C4-2B (cell line): ENCODE results near the gene DENND1A.

Source experiments
- H3K27ac ChIP-seq: fragments of 450-650 bp; 2 replicates; pipeline ENCODE4 v1.5.1; 2017
- CTCF ChIP-seq: fragments of 450-650 bp; conservative IDR thresholded peaks from 2 replicates; pipeline ENCODE4 v1.5.1; 2017; ENCODE audit warnings: mild to moderate bottlenecking
- ZFX ChIP-seq: fragments of 450-650 bp; IDR thresholded peaks from 2 replicates; pipeline ENCODE4 v1.6.1; 2017

Gene DENND1A

GRCh38 chr9:123457583-123457982 is 472.3 kb downstream of the DENND1A start:
- TF ChIP-seq ZFX (no peak), CTCF (no peak)
- H3K27ac ChIP-seq: no peak overlapping the region

- TF ChIP-seq ZFX: no peak
- no peak for TF ChIP-seq CTCF
- no peak overlapping the region for H3K27ac ChIP-seq
Observed at GRCh38 chr9:123456011-123456410, 473.9 kb downstream of the DENND1A start.

- H3K27ac ChIP-seq: no peak overlapping the region
- no peak for TF ChIP-seq ZFX
Observed at GRCh38 chr9:123455187-123455586, 474.7 kb downstream of the DENND1A start.

GRCh38 chr9:123454361-123454760 is 475.6 kb downstream of the DENND1A start:
- TF ChIP-seq CTCF (no peak), ZFX (no peak)
- no peak overlapping the region for H3K27ac ChIP-seq

GRCh38 chr9:123453831-123454321 is 476.1 kb downstream of the DENND1A start:
- H3K27ac ChIP-seq: no peak overlapping the region
- TF ChIP-seq CTCF: no peak
- TF ChIP-seq ZFX: no peak

GRCh38 chr9:123453076-123453667 is 476.8 kb downstream of the DENND1A start:
- H3K27ac ChIP-seq: no peak overlapping the region
- TF ChIP-seq ZFX (no peak), CTCF (no peak)

GRCh38 chr9:123450996-123451395 is 478.9 kb downstream of the DENND1A start:
- TF ChIP-seq ZFX (no peak), CTCF (no peak)
- H3K27ac ChIP-seq: no peak overlapping the region

- no peak for TF ChIP-seq ZFX
Observed at GRCh38 chr9:123450098-123450770, 479.7 kb downstream of the DENND1A start.

More at GRCh38 chr9:123450098-123450770, 479.7 kb downstream of the DENND1A start:
- no peak overlapping the region for H3K27ac ChIP-seq
